Measurements from ENCODE around the gene FXN.
"Not testable (repeated sequence)": the region's sequence is repeated elsewhere in the genome, so short reads cannot be mapped to it uniquely, and the experiment has no call there.

The FXN gene

DNA sequence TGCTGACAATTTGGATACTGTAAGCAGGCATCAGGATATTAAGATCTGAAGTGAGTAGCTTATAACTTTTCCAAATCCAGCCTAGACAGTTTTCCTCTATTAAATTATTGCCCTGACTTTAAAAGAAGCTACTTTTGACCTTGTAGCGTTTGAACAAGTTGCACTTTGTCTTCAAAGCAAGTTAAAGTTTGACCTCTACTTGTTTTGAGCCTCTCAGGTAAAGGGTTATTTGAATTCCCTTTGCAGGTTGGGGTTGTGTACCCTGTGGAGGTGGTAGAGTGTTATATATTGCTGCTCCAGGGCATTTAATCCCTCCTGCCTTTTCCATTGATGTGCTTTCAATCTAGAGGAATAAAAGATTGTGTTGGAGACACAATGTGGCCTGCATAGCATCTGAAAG lies 30.1 kb downstream of the FXN start:
- DNase-seq (ENCODE audit: low read depth in 1 of 2, low spot score in 1 of 2) = no peak

DNA sequence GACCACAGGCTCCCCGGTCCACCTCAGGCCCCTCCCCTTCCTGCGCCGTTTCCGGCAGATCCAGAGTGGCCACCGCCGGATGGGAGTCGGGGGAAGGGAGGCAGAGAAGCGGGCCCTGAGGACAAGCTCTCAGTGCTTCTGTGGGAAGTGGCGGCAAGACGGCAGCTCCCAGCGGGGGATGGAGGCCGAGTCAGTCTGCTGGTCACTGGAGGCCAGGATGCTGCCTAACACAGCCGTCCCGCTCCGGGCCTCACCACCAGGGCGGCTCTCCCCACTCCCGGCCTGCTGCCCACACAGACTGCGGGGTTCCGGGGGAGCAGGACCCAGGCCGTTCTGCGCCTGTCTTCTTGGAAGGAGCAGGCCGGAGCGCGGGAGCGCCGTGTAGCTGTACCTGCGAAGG lies 31.4 kb downstream of the FXN start:
- DNase-seq (ENCODE audit: low read depth in 1 of 2, low spot score in 1 of 2) = no peak

DNA sequence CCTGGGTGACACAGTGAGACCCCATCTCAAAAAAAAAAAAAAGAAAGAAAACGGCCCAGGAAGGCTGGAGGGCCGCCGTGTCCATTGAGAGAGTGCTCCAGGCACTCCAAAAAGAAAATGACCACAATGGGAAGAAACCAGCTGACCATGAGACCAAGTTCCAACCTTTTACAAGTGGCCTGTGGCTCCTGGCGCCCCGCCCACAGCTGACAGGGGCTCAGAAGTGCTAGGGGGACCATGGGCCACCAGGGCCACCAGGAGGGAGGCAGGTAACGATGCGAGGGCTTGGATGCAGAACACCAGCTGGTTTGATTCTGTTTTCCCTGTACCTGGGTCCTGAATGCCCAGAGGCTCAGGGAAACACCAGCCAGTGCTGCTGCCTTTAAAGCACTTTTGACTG lies 34.6 kb downstream of the FXN start:
- DNase-seq (ENCODE audit: low read depth in 1 of 2, low spot score in 1 of 2) = no peak

- DNase-seq (ENCODE audit: low read depth in 1 of 2, low spot score in 1 of 2) = no peak
Observed at GRCh38 chr9:69071059-69071458, 35.5 kb downstream of the FXN start.

DNA sequence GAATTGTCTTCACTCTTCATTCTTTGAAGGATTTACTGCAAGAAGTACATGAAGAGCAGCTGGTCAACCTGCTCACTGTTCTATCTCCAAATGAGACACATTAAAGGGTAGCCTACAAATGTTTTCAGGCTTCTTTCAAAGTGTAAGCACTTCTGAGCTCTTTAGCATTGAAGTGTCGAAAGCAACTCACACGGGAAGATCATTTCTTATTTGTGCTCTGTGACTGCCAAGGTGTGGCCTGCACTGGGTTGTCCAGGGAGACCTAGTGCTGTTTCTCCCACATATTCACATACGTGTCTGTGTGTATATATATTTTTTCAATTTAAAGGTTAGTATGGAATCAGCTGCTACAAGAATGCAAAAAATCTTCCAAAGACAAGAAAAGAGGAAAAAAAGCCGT lies 37.6 kb downstream of the FXN start:
- no peak for DNase-seq (ENCODE audit: low read depth in 1 of 2, low spot score in 1 of 2)

DNA sequence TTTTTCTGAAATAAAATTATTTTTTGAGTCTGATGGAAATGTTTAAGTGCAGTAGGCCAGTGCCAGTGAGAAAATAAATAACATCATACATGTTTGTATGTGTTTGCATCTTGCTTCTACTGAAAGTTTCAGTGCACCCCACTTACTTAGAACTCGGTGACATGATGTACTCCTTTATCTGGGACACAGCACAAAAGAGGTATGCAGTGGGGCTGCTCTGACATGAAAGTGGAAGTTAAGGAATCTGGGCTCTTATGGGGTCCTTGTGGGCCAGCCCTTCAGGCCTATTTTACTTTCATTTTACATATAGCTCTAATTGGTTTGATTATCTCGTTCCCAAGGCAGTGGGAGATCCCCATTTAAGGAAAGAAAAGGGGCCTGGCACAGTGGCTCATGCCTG lies 39.2 kb downstream of the FXN start:
- DNase-seq (ENCODE audit: low read depth in 1 of 2, low spot score in 1 of 2) = no peak

DNA sequence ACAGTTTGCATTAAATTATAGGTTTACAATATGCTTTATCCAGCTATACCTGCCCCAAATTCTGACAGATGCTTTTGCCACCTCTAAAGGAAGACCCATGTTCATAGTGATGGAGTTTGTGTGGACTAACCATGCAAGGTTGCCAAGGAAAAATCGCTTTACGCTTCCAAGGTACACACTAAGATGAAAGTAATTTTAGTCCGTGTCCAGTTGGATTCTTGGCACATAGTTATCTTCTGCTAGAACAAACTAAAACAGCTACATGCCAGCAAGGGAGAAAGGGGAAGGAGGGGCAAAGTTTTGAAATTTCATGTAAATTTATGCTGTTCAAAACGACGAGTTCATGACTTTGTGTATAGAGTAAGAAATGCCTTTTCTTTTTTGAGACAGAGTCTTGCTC lies 41.0 kb downstream of the FXN start:
- DNase-seq (ENCODE audit: low read depth in 1 of 2, low spot score in 1 of 2) = no peak

DNA sequence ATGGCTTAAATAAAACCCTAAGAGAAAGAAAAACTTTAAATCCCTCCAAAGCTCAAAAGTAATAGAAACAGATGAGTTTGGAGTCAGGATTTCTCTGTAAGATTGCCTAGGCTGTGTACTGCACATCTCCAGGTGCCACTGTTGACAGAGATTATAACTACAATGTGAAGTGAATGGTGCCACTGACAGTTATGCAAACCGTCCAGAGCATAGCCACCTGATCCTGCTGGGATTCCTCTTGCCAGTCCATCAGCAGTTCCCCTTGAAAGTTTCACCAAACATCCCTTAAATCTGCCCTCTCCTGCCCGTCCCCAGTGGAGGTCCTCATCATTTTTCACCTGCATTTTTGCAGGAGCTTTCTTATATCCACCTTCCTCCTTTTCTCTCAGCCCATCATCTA lies 42.5 kb downstream of the FXN start:
- DNase-seq (ENCODE audit: low read depth in 1 of 2, low spot score in 1 of 2) = no peak

- no peak for DNase-seq (ENCODE audit: low read depth in 1 of 2, low spot score in 1 of 2)
Observed at GRCh38 chr9:69078581-69078980, 43.0 kb downstream of the FXN start.

DNA sequence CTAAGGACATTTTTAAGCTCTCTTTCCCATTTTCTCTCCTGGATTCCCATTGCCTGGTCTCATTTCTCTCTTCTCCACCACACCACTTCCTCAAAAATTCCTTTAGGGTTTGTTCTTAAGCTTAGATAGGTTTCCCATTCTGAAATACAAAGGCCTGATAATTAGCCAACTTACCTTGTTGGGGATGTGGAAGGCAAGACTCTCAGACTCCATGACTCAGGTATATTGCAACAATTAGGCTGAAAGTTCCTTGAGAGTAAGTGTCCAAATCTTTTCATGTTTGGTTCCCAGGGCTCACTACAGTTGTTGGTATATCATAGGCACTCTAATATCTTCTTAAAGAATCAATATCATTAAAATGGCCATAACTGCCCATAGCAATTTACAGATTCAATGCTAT lies 43.6 kb downstream of the FXN start:
- no peak for DNase-seq (ENCODE audit: low read depth in 1 of 2, low spot score in 1 of 2)

DNA sequence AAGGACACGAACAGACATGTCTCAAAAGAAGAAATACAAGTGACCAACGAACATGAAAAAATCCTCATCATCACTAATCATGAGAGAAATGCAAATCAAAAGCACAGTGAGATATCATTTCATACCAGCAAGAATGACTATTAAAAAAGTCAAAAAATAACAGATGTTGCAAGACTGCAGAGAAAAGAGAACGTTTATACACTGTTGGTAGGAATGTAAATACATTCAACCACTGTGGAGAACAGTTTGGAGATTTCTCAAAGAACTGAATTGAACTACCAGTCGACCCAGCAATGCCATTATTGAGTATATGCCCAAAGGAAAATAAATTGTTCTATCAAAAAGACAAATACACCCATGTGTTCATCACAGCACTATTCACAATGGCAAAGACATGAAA lies 45.7 kb downstream of the FXN start:
- no peak for DNase-seq (ENCODE audit: low read depth in 1 of 2, low spot score in 1 of 2)

- DNase-seq (ENCODE audit: low read depth in 1 of 2, low spot score in 1 of 2) = no peak
Observed at GRCh38 chr9:69083321-69083720, 47.8 kb downstream of the FXN start.

GRCh38 chr9:69085569-69086283 lies 50.2 kb downstream of the FXN start:
- no peak for DNase-seq (ENCODE audit: low read depth in 1 of 2, low spot score in 1 of 2)

DNA sequence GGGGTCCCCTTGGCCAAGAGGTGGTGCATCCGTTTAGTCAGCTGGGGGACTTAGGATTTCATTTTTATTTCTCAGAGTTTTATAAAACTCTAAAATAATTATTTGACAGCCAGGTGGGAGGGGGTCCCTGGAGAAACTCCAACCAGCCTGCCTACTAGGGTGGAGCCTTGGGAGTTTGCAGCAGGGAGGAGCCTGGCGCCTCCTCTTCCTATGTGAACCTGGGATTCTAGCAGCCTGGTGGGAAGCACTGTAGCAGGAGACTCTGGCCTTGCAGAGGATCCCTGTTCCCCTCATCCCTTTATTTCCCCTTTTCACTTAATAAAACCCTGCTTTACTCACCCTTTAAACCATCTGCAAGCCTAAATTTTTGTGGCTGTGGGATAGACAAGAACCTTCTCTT lies 50.8 kb downstream of the FXN start:
- no peak for DNase-seq (ENCODE audit: low read depth in 1 of 2, low spot score in 1 of 2)

GRCh38 chr9:69086769-69087168 lies 51.2 kb downstream of the FXN start:
- no peak for DNase-seq (ENCODE audit: low read depth in 1 of 2, low spot score in 1 of 2)

DNA sequence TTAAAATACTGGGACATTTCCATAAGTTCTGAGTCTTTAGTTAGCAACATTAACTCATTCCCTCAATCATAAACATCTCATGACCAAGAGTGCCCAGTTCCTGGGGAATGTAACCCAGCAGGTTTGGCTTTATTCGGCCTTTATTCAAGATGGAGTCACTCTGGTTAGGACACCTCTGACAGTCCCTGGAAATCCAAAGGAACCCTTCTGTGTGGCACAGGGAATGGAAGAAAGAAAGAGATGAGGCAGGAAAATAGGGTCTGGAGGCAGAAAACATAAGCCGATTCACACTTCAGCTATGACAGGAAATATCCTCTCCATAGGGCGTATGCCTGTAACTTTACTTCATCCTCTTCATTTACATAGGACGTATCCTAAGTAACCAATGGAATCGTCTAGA lies 53.5 kb downstream of the FXN start:
- DNase-seq (ENCODE audit: low read depth in 1 of 2, low spot score in 1 of 2) = no peak

- DNase-seq (ENCODE audit: low read depth in 1 of 2, low spot score in 1 of 2) = no peak
Observed at GRCh38 chr9:69089491-69089890, 53.9 kb downstream of the FXN start.

DNA sequence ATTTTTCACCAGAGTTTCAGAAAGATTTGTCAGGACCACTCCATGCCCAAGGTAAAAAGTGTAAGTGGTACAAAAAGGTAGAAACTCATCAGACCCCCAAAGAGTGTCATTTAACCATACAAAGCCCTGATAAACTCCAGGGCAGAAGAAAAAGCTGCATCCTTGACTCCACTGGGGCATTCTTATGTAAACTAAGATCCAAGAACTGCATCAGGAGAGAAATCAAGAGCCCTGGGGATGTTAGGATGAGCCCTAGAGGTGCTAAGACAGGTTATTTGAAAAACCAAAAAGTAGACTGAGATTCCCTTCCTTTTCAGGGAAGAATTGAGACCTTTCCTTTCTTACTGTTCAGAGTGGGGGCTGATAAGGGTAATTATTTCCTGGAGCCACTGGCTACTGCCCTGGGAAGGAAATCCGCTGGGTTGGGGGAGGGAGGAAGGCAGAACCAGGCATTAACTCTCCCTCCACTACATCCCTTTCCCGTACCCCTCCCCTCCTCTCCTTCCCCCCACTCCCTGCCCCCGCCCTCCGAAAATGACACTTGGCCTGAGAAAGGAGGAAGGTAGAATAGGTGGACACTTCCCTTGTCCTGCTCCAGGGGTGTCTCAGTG lies 54.7 kb downstream of the FXN start:
- DNase-seq (ENCODE audit: low read depth in 1 of 2, low spot score in 1 of 2) = no peak

DNA sequence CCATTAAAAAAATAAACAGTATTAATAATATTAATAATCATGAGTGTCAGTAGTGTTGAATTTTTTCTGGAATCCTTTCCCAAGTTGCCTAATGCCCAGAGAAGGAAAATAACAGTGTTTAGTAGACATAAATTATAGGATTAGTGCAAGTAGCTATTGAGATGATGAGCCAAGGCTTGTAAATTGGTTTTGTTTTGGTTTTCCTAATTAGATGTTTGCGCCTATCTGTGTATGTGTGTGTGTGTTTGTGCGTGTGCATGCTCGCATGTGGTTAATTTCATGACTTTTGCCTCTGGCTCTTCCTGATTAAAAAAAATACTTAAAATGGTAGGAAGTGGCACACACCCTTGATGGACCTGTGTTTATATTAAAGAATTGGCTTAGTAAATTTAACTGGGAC lies 55.4 kb downstream of the FXN start:
- DNase-seq (ENCODE audit: low read depth in 1 of 2, low spot score in 1 of 2) = no peak

DNA sequence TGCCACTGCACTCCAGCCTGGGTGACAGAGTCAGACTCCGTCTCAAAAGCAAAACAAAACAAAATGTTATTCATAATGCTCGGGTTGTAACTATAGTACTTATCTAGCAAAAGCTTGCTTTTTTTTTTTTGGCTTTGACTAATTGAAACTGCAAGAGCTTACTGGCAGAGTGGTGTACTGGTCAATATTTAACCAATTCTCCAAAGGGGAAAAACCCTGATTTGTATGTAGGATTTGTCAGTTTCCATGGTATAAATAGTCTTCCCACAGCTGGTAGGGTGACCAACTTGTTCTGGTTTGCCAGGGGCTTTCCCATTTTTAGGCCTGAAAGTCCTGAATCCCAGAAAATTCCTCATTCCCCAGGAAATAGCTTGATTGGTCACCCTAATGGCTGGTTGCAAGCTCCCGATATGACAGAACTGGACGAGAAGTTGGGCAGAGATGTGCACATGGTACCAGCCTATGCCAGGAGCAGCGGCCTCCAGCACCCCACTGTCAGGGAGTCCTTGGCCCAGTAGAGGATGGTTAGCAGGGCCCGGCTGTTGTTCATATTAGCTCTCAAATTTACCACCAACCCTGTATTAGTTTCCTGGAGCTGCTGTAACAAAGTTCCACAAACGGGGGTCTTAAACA lies 58.0 kb downstream of the FXN start:
- DNase-seq (ENCODE audit: low read depth in 1 of 2, low spot score in 1 of 2) = no peak

GRCh38 chr9:69094361-69095135 lies 59.0 kb downstream of the FXN start:
- not testable (repeated sequence) for DNase-seq (ENCODE audit: low read depth in 1 of 2, low spot score in 1 of 2)

DNA sequence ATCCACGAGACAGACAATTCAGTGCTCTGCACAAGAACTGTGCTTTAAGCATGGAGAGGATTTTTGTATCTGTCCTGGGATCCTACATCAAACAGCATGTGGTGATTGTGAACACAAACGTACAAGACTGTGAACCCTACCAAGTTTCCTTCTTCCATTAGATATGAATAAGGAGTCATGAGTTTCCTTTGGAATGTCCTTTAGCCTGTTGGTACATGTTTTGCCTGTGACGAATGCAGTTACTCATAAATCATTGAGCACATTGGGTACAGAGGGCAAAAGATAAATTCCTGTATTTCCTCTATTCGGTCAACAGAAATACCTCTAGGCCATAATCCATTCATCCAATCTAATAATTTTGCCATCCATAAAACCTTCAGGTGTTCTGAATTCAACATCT lies 61.5 kb downstream of the FXN start:
- no peak for DNase-seq (ENCODE audit: low read depth in 1 of 2, low spot score in 1 of 2)

Measured in stimulated activated CD4-positive, alpha-beta T cell treated with anti-CD3 and anti-CD28 coated beads, Interleukin-15, amount 100 ng/mL, for 1 hour (primary cell).